ENCODE data around the gene SFSWAP.
A peak's percentile ranks its signal among the peaks of the same experiment; 100 is the strongest.

SFSWAP gene

GRCh38 chr12:131830914-131831571 is 120.2 kb downstream of the SFSWAP start:
- Histone ChIP-seq H3K27ac (ENCODE audit: low read depth, low read length) (no peak overlapping the region), H3K4me3 (ENCODE audit: low read length) (no peak overlapping the region)

GRCh38 chr12:131831635-131832041 is 120.7 kb downstream of the SFSWAP start:
- H3K27ac ChIP-seq (ENCODE audit: low read depth, low read length), result no peak overlapping the region
- no peaks in the 10 kb centered on the region for H3K9me3 ChIP-seq (ENCODE audit: control insufficient read depth, insufficient read depth, low read length)
- H3K4me2 ChIP-seq (ENCODE audit: low read length), result no peak overlapping the region
- H3K4me3 ChIP-seq (ENCODE audit: low read length), result no peak overlapping the region
- no peaks in the 10 kb centered on the region for H4K20me1 ChIP-seq (ENCODE audit: control insufficient read depth, insufficient read depth, low read depth, low read length)
- no peaks in the 10 kb centered on the region for H3K79me2 ChIP-seq (ENCODE audit: control insufficient read depth, low read length)
- peaks cover 40% of the 10 kb centered on the region for H3K27me3 ChIP-seq (ENCODE audit: control insufficient read depth, low read length)
- H3K9me2 ChIP-seq (replicated peaks; ENCODE audit: control insufficient read depth, low read length), result no peaks in the 10 kb centered on the region
- no peak for TF ChIP-seq CTCF (IDR thresholded peaks at IDR 0.05; ENCODE audit: low read depth, low read length, poor library complexity, severe bottlenecking)
- TF ChIP-seq EZH2phosphoT487 (IDR thresholded peaks at IDR 0.05; ENCODE audit: borderline replicate concordance, low read length), result no peak
- H3K4me1 ChIP-seq (ENCODE audit: control insufficient read depth, low read length), result 0 out of 2 replicates have a peak, but pooled peaks cover 3% of the 10 kb centered on the region
- H3F3A ChIP-seq (ENCODE audit: control insufficient read depth, insufficient read depth), result no peaks in the 10 kb centered on the region
- no peaks in the 10 kb centered on the region for H3K36me3 ChIP-seq (ENCODE audit: control insufficient read depth, low read length)

More at GRCh38 chr12:131830914-131831571, 120.2 kb downstream of the SFSWAP start:
- Histone ChIP-seq H3K9me3 (ENCODE audit: control insufficient read depth, insufficient read depth, low read length) (no peaks in the 10 kb centered on the region), H3K4me2 (ENCODE audit: low read length) (peak overlapping the region; percentile 32; the same call in 1 of the 2 replicates), H3K9me2 (replicated peaks; ENCODE audit: control insufficient read depth, low read length) (no peaks in the 10 kb centered on the region), H3K27me3 (ENCODE audit: control insufficient read depth, low read length) (peaks cover 40% of the 10 kb centered on the region), H3K4me1 (ENCODE audit: control insufficient read depth, low read length) (0 out of 2 replicates have a peak, but pooled peaks cover 3% of the 10 kb centered on the region), H3K79me2 (ENCODE audit: control insufficient read depth, low read length) (no peaks in the 10 kb centered on the region), H3K36me3 (ENCODE audit: control insufficient read depth, low read length) (no peaks in the 10 kb centered on the region), H4K20me1 (ENCODE audit: control insufficient read depth, insufficient read depth, low read depth, low read length) (no peaks in the 10 kb centered on the region), H3F3A (ENCODE audit: control insufficient read depth, insufficient read depth) (no peaks in the 10 kb centered on the region)
- TF ChIP-seq EZH2phosphoT487 (IDR thresholded peaks at IDR 0.05; ENCODE audit: borderline replicate concordance, low read length), result 0 out of 2 replicates have a peak, but pooled peaks have one; percentile 10
- no peak for TF ChIP-seq CTCF (IDR thresholded peaks at IDR 0.05; ENCODE audit: low read depth, low read length, poor library complexity, severe bottlenecking)

DNA sequence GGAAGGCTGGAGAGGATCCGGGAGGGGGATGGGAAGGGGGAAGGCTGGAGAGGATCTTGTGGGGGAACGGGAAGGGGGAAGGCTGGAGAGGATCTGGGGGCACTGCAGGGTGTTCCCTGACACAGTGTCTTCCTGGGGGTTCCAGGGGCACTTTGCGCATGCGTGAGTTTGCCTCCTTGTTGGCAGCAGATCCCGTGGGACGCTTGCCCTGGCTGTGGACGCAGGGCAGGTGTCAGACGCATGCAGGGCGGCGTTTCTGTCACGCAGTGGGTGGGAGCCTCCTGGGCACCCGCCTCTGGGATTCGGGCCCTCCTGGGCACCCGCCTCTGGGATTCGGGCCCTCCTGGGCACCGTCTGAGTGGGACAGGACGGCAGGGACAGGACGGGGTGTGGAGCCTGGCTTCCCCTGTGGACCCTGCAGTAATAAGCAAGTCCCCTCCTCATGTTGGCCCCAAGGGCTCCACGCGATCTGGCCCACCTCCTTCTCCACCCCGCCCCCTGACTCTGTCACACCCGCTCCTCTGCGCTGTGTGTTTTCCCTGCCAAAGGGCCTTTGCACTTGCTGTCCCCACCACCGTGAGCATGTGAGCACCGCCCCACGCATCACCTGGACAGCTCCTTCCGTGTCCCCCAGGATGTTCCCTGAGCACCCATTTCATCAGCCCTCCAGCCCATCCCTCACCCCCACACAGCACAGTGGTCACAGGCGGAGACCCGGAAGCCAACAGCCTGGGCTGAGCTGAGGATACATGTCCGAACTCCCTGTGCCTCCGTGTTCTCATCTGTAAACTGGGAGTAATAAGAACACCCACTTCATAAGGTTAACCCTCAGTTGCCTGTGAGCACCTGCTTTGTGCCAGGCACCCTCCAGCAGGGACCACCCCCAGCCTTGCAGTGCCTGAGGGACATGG is 121.7 kb downstream of the SFSWAP start:
- H3K27me3 ChIP-seq (ENCODE audit: control insufficient read depth, low read length), result peaks cover 40% of the 10 kb centered on the region
- 0 out of 2 replicates have a peak, but pooled peaks cover 3% of the 10 kb centered on the region for H3K4me1 ChIP-seq (ENCODE audit: control insufficient read depth, low read length)
- H4K20me1 ChIP-seq (ENCODE audit: control insufficient read depth, insufficient read depth, low read depth, low read length), result no peaks in the 10 kb centered on the region
- H3K27ac ChIP-seq (ENCODE audit: low read depth, low read length), result no peak overlapping the region
- H3F3A ChIP-seq (ENCODE audit: control insufficient read depth, insufficient read depth), result no peaks in the 10 kb centered on the region
- TF ChIP-seq EZH2phosphoT487 (IDR thresholded peaks at IDR 0.05; ENCODE audit: borderline replicate concordance, low read length) (no peak), CTCF (IDR thresholded peaks at IDR 0.05; ENCODE audit: low read depth, low read length, poor library complexity, severe bottlenecking) (no peak)
- H3K9me2 ChIP-seq (replicated peaks; ENCODE audit: control insufficient read depth, low read length), result no peaks in the 10 kb centered on the region
- H3K9me3 ChIP-seq (ENCODE audit: control insufficient read depth, insufficient read depth, low read length), result no peaks in the 10 kb centered on the region
- no peak overlapping the region for H3K4me3 ChIP-seq (ENCODE audit: low read length)
- no peaks in the 10 kb centered on the region for H3K36me3 ChIP-seq (ENCODE audit: control insufficient read depth, low read length)
- H3K4me2 ChIP-seq (ENCODE audit: low read length), result no peak overlapping the region
- H3K79me2 ChIP-seq (ENCODE audit: control insufficient read depth, low read length), result no peaks in the 10 kb centered on the region
